Measurements from ENCODE around the gene ECSCR.

Gene ECSCR

GRCh38 chr5:139474890-139475791 lies 12.6 kb upstream of the ECSCR start:
- DNase-seq (ENCODE audit: low read depth in 3 of 3), result no peak

GRCh38 chr5:139473565-139473964 lies 11.0 kb upstream of the ECSCR start:
- no peak for DNase-seq (ENCODE audit: low read depth in 3 of 3)

DNA sequence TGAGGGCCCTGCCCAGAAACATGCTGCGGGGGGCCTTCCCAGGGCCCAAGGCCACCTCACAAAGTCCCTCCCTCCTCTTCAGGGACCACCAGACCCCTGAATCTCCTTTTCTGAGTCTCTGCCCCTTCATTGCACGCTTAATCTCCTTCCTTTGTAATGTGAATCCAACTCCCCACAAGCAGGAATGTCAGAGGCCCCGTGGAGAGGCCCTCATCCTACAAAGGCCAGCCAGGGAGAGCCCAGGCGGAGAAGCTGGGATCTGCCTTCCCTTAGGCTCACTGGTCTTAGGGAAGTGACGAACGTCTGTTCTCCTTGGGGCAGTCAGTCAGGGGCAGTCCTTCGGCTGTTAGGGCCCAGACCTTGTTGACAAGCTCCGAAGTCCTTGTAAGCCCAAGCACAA lies 10.6 kb upstream of the ECSCR start:
- no peak for DNase-seq (ENCODE audit: low read depth in 3 of 3)

- no peak for DNase-seq (ENCODE audit: low read depth in 3 of 3)
Measured at GRCh38 chr5:139472386-139473030, 10.0 kb upstream of the ECSCR start.

- peak in 1 of 3 experiments; percentile 26 for DNase-seq (ENCODE audit: low read depth in 3 of 3)
Measured at GRCh38 chr5:139470821-139471300, 8.3 kb upstream of the ECSCR start, which contains the start of gene SMIM33. Gene SMIM33, plus strand, starts transcription at chr5:139471004. Its CDS starts 118 bp downstream, at chr5:139471122.

DNA sequence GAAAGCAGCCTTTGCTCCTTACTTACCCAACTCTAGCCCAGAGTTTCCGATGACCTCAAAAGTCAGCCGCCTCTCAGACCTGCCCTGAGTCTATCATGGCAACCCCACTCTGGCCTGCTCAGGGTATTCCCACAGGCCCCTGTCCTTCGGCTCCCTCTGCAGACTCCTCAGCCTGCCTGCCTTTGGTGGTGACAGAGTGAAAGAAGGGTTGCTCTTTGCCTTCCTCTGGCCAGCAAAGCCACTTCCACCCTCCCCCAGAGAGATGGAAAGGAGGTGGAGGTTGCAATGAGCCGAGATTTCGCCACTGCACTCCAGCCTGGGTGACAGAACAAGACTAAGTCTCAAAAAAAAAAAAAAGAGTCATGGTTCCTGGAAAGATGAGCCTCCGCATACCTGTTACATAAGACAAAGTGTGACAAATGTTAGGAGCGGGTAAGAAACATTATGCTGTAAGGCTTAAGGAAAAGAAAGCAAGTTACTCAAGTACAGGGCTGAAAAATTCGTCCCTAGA lies 5.9 kb upstream of the ECSCR start:
- no peak for DNase-seq (ENCODE audit: low read depth in 3 of 3)

- DNase-seq (ENCODE audit: low read depth in 3 of 3), result no peak
Measured at GRCh38 chr5:139461698-139462097, 845 bp downstream of the ECSCR start.

DNA sequence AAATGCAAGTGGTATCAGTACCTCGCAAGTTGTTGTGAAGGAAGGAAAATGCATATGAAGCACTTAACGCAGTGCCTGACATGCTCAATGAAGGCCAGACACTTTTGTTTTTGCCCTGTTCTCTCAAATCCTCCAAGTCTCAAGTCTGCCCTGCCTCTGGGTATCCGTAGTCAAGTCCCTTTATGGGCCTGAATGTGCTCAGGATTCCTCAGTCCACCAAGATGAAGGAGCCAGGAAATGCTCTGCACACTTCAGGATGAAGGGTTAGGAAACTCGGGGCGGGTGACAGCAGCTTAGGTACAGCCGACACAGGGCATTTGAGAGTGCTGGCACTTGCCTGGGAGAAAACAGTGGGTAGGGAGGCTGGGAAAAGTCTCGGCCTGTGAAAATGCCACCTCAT lies 1.4 kb downstream of the ECSCR start:
- DNase-seq (ENCODE audit: low read depth in 3 of 3), result no peak

DNA sequence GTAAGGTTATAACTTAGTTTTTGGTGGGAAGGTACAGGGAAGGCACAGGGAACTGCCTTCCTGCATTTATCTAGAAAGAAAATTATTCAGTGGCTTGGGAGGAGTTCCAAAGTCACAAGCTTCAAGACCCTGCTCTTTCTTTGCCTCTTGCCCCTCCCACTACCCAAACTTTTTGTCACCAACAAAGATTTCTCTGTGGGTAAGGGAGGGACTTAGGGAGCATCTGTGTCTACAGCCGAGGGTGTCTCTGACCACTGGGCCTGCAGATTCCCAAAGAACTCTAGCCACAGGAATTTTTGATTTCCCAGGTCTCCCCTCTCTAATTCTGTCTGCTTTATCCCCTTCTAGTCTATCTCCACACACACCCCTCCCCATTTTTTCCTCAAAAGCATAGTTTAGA lies 2.1 kb downstream of the ECSCR start:
- no peak for DNase-seq (ENCODE audit: low read depth in 3 of 3)

DNA sequence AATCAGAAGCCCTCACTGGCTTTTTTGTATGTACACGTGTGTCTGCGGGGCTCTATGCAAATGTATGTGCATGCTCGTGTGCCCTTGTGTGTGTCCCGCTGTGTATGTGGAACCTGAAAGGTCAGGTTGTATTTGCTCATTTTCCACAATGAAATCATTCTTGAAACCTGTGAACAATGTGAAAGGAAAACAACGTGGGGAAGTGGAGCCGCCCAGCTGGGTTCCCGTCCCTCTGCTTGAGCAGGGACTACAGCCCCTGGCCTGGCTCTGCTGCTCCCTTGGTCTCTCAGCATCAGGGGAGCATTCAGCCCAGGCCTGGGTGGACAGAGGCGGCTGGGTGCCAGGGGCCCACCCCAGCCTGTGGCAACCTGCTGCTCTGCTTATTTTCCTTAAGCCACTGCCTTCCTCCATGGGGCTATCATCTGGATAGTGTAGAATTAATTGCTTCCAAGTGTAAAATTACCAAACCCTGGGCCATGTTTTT lies 3.0 kb downstream of the ECSCR start:
- DNase-seq (ENCODE audit: low read depth in 3 of 3), result no peak

DNA sequence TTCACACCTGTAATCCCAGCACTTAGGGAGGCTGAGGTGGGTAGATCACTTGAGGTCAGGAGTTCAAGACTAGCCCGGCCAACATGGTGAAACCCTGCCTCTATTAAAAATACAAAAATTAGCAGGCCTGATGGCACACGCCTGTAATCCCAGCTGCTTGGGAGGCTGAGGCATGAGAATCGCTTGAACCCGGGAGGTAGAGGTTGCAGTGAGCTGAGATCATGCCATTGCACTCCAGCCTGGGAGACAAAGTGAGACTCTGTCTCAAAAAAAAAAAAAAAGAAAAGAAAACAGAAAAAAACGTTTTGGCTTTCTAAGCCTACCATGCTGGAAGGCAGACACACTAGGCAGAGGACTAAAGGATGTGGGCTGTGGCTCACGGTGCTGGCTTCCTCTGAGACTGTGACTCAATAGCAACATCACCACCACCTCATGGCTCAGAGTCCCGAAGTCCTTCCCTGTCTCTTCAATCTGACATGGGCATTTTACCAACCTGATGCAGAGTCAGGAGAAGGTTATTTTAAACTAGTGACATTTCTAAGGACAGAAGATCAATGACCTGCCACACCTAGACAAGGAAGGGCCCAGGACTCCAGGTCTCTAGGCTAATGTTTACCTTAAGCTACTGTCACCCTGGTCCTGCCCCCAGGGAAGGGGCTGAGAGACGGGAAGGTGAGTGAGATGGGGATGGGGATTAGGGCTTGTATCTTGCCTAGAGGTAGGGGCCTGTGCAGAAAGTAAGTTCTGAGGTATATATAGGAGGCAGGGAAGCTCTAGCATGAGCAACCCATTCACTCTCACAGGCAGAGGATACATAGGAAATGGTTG lies 3.7 kb downstream of the ECSCR start:
- peak in 2 of 3 experiments; percentile 45 to 65 for DNase-seq (ENCODE audit: low read depth in 3 of 3)

GRCh38 chr5:139457653-139458306 lies 4.8 kb downstream of the ECSCR start:
- no peak for DNase-seq (ENCODE audit: low read depth in 3 of 3)

DNA sequence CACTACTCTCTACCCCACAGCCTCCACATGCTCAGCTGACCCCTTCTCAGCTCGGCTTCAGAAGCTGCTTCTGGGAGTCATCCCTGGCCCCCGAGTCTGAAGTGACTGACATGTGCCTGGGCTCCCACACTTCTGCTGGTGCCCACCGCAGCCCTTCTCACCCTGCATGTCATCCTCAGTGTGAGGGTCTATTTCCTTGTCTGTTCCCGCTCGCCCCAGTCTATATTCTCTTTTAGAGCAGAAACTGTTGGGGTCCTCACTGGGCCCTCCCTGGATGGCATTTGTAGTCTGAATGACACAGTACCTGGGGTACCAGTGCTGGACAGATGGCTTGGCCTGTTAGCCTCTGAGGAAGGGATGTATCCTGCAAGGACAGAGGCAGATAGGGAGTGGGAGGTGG lies 5.3 kb downstream of the ECSCR start:
- no peak for DNase-seq (ENCODE audit: low read depth in 3 of 3)

- DNase-seq (ENCODE audit: low read depth in 3 of 3), result no peak
Measured at GRCh38 chr5:139456776-139457175, 5.8 kb downstream of the ECSCR start.

DNA sequence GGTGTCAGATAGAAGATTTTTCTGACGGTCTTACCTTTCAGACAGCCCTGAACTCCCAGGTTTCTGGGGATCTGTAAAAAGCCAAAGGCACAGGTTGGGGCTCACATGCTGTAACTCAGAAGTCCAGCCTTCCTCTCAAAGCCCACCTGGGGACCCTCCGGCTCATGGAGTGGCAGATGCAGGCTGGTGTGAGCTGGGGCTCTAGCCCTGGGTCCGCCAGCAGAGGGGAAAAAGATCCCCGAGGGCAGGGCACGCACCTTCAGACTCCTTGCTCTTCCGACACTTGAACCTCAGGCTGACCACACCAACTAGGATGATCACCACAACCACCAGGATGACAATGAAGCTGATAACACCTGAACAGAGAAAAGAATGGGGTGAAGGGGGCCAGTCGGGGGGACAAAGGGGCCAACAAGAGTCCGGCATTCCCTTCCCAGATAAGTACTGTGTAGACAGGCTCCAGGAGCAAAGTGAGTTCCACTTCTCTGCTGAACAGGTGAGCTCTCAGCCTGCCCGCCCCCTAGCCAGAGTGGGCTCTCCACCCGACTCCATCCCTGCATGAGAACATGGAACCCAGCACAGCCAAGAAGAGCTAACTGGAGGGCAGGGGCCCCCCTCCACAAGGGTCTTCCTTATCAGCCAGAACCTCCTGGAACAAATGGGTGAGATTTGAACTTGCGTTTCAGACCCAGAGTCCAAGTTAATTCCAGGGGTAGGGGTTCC lies 7.8 kb downstream of the ECSCR start:
- DNase-seq (ENCODE audit: low read depth in 3 of 3), result no peak

DNA sequence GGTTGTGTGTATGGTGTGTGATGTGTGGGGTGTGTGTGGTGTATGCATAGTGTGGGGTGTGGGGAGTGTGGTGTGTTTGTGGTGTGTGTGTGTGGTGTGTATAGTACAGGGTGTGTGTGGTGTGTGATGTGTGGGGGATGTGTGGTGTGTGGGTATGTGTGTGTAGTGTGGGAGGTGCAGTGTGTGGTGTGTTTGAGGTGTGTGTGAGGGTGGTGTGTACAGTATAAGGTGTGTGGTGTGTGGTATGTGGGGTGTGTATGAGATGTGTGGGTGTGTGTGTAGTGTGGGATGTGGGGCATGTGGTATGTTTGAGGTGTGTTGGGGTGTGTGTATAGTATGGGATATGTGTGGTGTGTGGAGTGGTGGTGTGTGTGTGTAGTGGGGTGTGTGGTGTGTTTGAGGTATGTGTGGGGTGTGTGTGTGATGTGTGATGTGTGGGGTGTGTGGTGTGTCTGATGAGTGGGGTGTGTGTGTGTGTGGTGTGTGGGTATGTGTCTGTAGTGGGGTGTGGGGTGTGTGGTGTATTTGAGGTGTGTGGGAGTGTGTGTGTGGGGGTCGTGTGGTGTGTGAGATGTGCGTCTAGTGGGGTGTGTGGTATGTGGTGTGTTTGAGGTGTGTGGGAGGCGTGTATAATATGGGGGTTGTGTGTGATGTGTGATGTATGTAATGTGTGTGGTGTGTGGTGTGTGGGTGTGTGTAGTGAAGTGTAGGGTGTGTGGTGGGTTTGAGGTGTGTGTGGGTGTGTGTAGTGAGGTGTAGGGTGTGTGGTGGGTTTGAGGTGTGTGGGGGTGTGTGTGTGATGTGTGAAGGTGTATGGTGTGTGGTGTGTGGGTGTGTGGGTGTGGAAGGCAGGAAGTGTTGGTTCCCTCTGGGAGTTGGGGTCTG lies 8.6 kb downstream of the ECSCR start:
- peak in 1 of 3 experiments; percentile 50 for DNase-seq (ENCODE audit: low read depth in 3 of 3)

- no peak for DNase-seq (ENCODE audit: low read depth in 3 of 3)
Measured at GRCh38 chr5:139451878-139452660, 10.5 kb downstream of the ECSCR start.

GRCh38 chr5:139451176-139451575 lies 11.4 kb downstream of the ECSCR start:
- no peak for DNase-seq (ENCODE audit: low read depth in 3 of 3)
